ENCODE results near the gene HCFC2. TPM values are rescaled to one million over a fixed set of nuclear protein-coding genes. Genes with fewer than 3 reads are reported as not detected.

Gene HCFC2
- polyA plus RNA-seq, 1 donor (not counting 4 experiments of a cell fraction or from before 2014, with no cell fraction given), result 8.3 TPM

DNA sequence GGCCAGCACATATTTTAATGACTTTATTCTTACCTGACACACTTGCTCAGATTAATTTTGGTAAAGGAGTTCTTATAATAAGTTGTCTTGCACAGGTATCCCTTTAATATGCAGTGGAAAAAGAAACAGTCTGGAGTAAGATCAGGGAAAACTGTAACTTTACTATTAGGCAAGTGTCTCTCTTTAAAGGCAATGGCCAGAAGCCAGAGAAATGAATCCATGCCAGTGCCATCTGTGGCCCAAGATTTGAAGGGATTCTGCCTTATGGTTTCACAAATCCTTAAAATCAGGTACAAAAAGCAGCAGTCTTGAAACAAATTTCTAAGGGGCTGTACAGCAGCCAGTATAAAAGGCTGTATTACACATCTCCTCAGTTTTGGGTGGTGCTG, 51.2 kb downstream of the HCFC2 start:
- Histone ChIP-seq H3K4me1 (ENCODE audit: control insufficient read depth, extremely low read depth, insufficient read depth, low read length) (peaks cover 2% of the 10 kb centered on the region), H3K27me3 (ENCODE audit: control insufficient read depth, extremely low read depth, insufficient read depth, low read length) (no peaks in the 10 kb centered on the region), H3K79me2 (ENCODE audit: control insufficient read depth, insufficient read depth, low read length) (no peaks in the 10 kb centered on the region), H3K9me3 (ENCODE audit: control insufficient read depth, low read depth, low read length) (no peaks in the 10 kb centered on the region), H3K4me3 (ENCODE audit: control insufficient read depth in 2 of 3, extremely low read depth in 1 of 3, insufficient read depth in 2 of 3, low read depth in 1 of 3, low read length in 3 of 3) (no peak overlapping the region), H3K36me3 (ENCODE audit: control insufficient read depth in 2 of 2, extremely low read depth in 1 of 2, insufficient read depth in 2 of 2, low read length in 2 of 2) (peaks cover 0 to 11% of the 10 kb centered on the region in 2 experiments), H4K20me1 (ENCODE audit: control insufficient read depth, extremely low read depth, insufficient read depth, low read length) (no peaks in the 10 kb centered on the region), H3K9me1 (ENCODE audit: control insufficient read depth, extremely low read depth, insufficient read depth, low read length) (no peaks in the 10 kb centered on the region), H3K9ac (ENCODE audit: control insufficient read depth, extremely low read depth, insufficient read depth, low read length) (no peak overlapping the region), H2AFZ (ENCODE audit: control insufficient read depth, low read length) (no peak overlapping the region), H3K27ac (ENCODE audit: control insufficient read depth, insufficient read depth, low read length) (no peak overlapping the region), H3K4me2 (ENCODE audit: control insufficient read depth, extremely low read depth, insufficient read depth, low read depth, low read length) (no peak overlapping the region)
- TF ChIP-seq, protein P1, sequence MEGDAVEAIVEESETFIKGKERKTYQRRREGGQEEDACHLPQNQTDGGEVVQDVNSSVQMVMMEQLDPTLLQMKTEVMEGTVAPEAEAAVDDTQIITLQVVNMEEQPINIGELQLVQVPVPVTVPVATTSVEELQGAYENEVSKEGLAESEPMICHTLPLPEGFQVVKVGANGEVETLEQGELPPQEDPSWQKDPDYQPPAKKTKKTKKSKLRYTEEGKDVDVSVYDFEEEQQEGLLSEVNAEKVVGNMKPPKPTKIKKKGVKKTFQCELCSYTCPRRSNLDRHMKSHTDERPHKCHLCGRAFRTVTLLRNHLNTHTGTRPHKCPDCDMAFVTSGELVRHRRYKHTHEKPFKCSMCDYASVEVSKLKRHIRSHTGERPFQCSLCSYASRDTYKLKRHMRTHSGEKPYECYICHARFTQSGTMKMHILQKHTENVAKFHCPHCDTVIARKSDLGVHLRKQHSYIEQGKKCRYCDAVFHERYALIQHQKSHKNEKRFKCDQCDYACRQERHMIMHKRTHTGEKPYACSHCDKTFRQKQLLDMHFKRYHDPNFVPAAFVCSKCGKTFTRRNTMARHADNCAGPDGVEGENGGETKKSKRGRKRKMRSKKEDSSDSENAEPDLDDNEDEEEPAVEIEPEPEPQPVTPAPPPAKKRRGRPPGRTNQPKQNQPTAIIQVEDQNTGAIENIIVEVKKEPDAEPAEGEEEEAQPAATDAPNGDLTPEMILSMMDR (optimal IDR thresholded peaks at IDR 0.05 in 1 of 3, IDR thresholded peaks at IDR 0.05 in 1 of 3, conservative IDR thresholded peaks at IDR 0.05 in 1 of 3; ENCODE audit: extremely low read depth in 1 of 3, insufficient read depth in 2 of 3, low read length in 3 of 3), result no peak
- TF ChIP-seq EZH2 (IDR thresholded peaks at IDR 0.05; ENCODE audit: low read length), result no peak
- dilution Hi-C loops (cut with MboI; ENCODE audit: extremely low pct_ligation_motif_present, low sequenced_read_pairs), result no loop called here
- DNase-seq (ENCODE audit: low read depth, low spot score), result no peak
- FAIRE-seq, result no peak

DNA sequence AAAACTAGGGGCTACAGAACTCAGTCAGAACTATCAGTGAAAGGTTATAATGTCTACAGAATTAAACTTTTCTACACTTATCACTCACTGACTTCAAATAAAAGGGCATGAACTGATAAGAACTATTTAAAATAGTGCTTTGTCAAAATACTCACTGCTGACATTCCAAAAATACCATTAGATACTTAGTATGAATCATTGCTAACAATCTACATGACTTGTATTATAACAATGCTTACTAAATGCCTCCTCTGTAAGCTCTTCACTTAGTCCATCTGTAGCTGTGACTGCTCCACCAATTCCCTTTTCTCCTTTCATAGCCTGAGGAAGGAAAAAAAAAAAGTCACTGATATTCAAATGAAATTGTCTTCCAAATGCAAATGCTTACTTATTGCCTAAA, 56.7 kb downstream of the HCFC2 start:
- H3K9ac ChIP-seq (ENCODE audit: control insufficient read depth, extremely low read depth, insufficient read depth, low read length), result no peak overlapping the region
- no peak overlapping the region for H3K4me3 ChIP-seq (ENCODE audit: control insufficient read depth in 2 of 3, extremely low read depth in 1 of 3, insufficient read depth in 2 of 3, low read depth in 1 of 3, low read length in 3 of 3)
- no peaks in the 10 kb centered on the region for H3K9me3 ChIP-seq (ENCODE audit: control insufficient read depth, low read depth, low read length)
- H3K4me2 ChIP-seq (ENCODE audit: control insufficient read depth, extremely low read depth, insufficient read depth, low read depth, low read length), result peak overlapping the region; percentile 22
- DNase-seq (ENCODE audit: low read depth, low spot score) (no peak), FAIRE-seq (peak; percentile 41)
- no peaks in the 10 kb centered on the region for H3K27me3 ChIP-seq (ENCODE audit: control insufficient read depth, extremely low read depth, insufficient read depth, low read length)
- H3K79me2 ChIP-seq (ENCODE audit: control insufficient read depth, insufficient read depth, low read length), result no peaks in the 10 kb centered on the region
- peaks cover 1 to 7% of the 10 kb centered on the region in 2 experiments for H3K36me3 ChIP-seq (ENCODE audit: control insufficient read depth in 2 of 2, extremely low read depth in 1 of 2, insufficient read depth in 2 of 2, low read length in 2 of 2)
- dilution Hi-C loops (cut with MboI; ENCODE audit: extremely low pct_ligation_motif_present, low sequenced_read_pairs), result no loop called here
- H2AFZ ChIP-seq (ENCODE audit: control insufficient read depth, low read length), result no peak overlapping the region
- no peaks in the 10 kb centered on the region for H3K9me1 ChIP-seq (ENCODE audit: control insufficient read depth, extremely low read depth, insufficient read depth, low read length)
- peaks cover 14% of the 10 kb centered on the region for H3K4me1 ChIP-seq (ENCODE audit: control insufficient read depth, extremely low read depth, insufficient read depth, low read length)
- H4K20me1 ChIP-seq (ENCODE audit: control insufficient read depth, extremely low read depth, insufficient read depth, low read length), result no peaks in the 10 kb centered on the region
- TF ChIP-seq, protein P1 (optimal IDR thresholded peaks at IDR 0.05 in 1 of 3, IDR thresholded peaks at IDR 0.05 in 1 of 3, conservative IDR thresholded peaks at IDR 0.05 in 1 of 3; ENCODE audit: extremely low read depth in 1 of 3, insufficient read depth in 2 of 3, low read length in 3 of 3), result no peak
- no peak for TF ChIP-seq EZH2 (IDR thresholded peaks at IDR 0.05; ENCODE audit: low read length)
- H3K27ac ChIP-seq (ENCODE audit: control insufficient read depth, insufficient read depth, low read length), result no peak overlapping the region

All from keratinocyte (primary cell).